NCI-H1930 (cell line): ENCODE results near the gene NRXN3.
"Not testable (repeated sequence)": the region's sequence is repeated elsewhere in the genome, so short reads cannot be mapped to it uniquely, and the experiment has no call there.

ENCODE experiments used
- DNase-seq, 2 experiments: peaks; one replicate each; lab custom pipeline; 2025; lab: John Stamatoyannopoulos, UW

Gene NRXN3

GRCh38 chr14:78403278-78403815 is 233.2 kb downstream of the NRXN3 start:
- DNase-seq: no peak

- DNase-seq: no peak
These were observed 235.1 kb downstream of the NRXN3 start for GRCh38 chr14:78405079-78405856.

GRCh38 chr14:78412475-78412874 is 242.3 kb downstream of the NRXN3 start:
- DNase-seq: no peak

- DNase-seq: no peak
These were observed 244.0 kb downstream of the NRXN3 start for GRCh38 chr14:78414172-78414571.

- no peak for DNase-seq
These were observed 247.4 kb downstream of the NRXN3 start for GRCh38 chr14:78417532-78417931.

- no peak for DNase-seq
These were observed 254.1 kb downstream of the NRXN3 start for GRCh38 chr14:78424311-78424710.

- DNase-seq: no peak
These were observed 255.2 kb downstream of the NRXN3 start for GRCh38 chr14:78425330-78425729.

GRCh38 chr14:78425782-78426181 is 255.6 kb downstream of the NRXN3 start:
- no peak for DNase-seq

- no peak for DNase-seq
These were observed 261.9 kb downstream of the NRXN3 start for GRCh38 chr14:78432046-78432445.

GRCh38 chr14:78437448-78437847 is 267.3 kb downstream of the NRXN3 start:
- not testable (repeated sequence) for DNase-seq

GRCh38 chr14:78440356-78440894 is 270.3 kb downstream of the NRXN3 start:
- DNase-seq: no peak

- DNase-seq: no peak
These were observed 273.7 kb downstream of the NRXN3 start for GRCh38 chr14:78443834-78444233.

GRCh38 chr14:78445275-78445674 is 275.1 kb downstream of the NRXN3 start:
- no peak for DNase-seq

GRCh38 chr14:78446807-78447206 is 276.6 kb downstream of the NRXN3 start:
- no peak for DNase-seq

- DNase-seq: peak; percentile 28 to 69
These were observed 278.3 kb downstream of the NRXN3 start for GRCh38 chr14:78448164-78449094.

- DNase-seq: no peak
These were observed 280.6 kb downstream of the NRXN3 start for GRCh38 chr14:78450669-78451318.

- DNase-seq: no peak
These were observed 281.1 kb downstream of the NRXN3 start for GRCh38 chr14:78451319-78451695.

- peak; percentile 52 to 74 for DNase-seq
These were observed 285.8 kb downstream of the NRXN3 start for GRCh38 chr14:78455896-78456435.

- DNase-seq: no peak
These were observed 299.8 kb downstream of the NRXN3 start for GRCh38 chr14:78469947-78470346.

GRCh38 chr14:78479127-78479780 is 309.1 kb downstream of the NRXN3 start:
- no peak for DNase-seq

GRCh38 chr14:78484028-78484427 is 313.9 kb downstream of the NRXN3 start:
- DNase-seq: no peak
